Measurements from ENCODE around the gene ERAL1.

Gene ERAL1

GRCh38 chr17:28880572-28880945, 25.7 kb downstream of the ERAL1 start:
- no peak for DNase-seq

DNA sequence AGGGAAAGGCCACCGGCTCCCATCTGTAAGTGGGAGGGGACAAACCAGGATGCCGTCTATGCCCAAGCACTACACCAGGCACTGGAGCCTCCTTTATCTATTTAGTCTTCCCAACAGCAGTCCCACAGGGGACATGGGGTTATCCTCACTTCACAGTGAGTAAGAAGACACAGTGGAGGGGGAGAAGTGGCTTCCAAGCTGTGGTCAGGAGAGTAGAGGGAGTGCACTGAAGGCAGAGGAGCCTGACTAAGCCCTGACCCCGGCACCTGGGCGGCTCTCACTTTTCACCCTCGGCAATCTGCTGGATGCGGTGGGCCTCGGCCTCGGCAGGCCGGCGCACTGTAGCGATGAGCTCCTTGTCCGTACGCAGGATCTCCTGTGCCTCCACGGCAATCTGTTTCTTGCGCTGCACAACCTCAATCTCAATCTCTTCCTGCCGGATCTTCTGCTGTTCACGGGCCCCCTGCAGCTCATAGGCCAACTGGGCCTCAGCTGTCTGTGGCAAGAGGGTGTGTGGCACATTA, 26.8 kb downstream of the ERAL1 start:
- no peak for DNase-seq

- DNase-seq, result no peak
Measured at GRCh38 chr17:28882154-28882895, 27.5 kb downstream of the ERAL1 start.

DNA sequence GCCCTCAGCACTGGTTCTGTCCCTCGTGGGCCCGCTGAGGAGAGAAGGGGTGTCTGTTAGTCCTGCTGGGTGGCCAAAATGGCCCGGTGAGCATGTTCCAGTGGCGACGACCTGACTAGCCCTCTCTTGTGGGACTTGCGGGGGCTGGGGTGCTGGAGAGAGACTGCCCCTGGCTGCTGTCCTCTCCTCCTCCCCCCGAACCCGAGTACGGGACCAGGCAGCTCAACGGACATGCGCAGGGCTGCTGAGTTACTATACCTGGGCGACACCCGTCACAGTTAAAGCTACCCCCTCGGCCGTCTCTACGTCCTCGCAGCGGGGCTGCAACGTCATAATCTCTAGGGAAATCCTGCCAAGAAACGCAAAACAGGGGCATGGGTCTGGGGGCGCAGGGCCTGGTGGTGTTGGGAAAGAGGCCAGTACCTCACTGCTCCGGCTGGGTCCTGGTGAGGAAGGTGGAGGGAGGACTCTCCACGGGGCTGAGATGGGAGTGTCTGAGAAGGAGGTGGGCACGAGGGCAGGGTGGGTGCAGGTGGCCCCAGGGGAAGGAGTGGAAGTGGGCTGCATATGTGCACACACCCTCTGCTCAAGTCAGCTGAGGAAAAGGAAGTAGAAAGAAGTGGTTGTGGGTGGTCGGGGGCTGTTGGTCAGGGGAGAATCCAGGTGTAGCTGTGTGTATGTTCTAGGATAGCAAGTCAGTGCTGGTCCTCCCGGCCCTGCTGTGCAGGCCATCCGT, 29.3 kb downstream of the ERAL1 start:
- no peak for DNase-seq

- no peak for DNase-seq
Measured at GRCh38 chr17:28885363-28885762, 30.5 kb downstream of the ERAL1 start.

- no peak for DNase-seq
Measured at GRCh38 chr17:28885951-28886350, 31.1 kb downstream of the ERAL1 start.

DNA sequence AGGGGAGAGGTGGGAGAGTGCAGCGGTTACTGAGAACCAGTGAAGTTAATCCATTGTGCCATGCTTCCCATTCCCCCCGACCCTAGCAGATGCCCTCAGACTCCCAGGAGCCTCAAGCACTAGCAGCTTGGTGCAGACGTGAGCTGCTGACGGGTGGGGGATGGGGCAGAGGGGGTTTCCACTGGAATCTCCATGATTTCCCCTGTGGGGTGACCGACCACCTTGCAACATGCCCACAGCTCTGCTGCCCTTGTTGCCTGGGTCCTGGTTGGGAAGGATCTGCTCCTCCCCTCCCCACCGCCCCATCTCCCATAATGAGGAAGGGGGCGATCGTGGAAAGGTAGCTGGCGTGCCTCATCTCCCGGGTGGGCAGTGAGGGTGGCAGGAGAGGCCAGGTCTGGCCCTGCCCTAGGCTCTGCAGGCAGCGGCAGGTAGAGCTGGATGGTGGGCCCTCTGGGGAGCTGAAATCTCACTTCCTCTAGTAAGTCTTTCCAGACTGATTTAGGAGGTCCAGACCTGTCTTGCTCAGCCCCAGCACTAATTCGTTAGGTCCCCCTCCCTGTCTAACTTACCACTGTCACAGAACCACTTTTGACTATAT, 33.2 kb downstream of the ERAL1 start:
- DNase-seq, result no peak

DNA sequence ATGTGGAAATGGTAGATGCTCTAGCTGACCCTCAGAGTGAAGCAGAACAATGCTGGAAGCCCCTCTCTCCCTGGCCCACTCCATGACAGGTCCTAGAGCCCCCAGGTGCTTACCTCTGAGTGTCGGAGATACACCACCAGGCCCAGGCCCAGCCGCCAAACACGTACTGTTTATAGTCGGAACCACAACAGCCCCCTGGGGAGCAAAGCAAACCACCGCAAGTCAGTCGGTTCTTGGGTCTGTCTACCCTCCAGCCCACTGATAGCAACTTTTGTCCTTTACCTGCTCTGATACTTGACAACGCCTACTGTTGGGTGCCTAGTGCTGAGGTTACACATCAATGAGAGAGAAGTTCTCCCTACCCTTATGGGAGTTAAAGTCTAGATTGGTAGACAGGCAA, 34.0 kb downstream of the ERAL1 start:
- no peak for DNase-seq

DNA sequence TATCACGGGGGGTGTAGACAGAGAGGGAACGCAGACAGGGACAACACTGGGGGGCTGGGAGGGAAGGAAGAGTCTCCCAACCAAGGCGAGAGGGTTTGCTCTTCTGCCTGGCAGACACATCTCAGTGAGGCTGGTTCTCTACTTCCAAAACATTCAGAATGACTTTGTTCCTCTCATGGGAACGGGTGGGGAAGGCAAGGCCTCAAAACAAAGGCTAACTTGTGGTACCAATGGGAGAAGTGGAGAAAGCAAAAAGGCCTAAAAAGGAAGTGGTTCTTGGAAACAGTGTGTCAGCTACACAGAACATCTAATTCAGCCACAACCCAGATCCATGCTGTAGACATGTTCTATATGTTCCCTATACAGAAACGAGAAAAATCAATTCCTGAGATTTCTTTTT, 35.2 kb downstream of the ERAL1 start:
- DNase-seq, result no peak

DNA sequence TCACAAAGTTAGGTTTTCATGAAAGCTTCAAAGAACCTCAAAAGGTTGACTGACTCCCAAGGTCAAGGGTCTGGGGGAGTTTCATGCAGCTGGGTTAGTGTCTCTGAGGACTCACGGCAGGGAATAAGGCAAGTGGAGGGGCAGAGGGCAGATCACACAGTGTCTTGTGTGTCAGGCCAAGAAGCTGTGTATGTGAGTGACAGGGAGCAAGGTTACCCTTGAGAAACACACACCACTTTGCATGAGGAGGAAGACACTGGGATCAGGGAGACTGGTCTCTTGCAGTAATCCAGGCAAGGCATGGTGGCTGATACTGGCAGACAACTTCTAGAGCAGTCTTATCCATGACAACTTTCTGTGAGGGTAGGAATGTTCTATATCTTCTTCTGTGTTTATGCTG, 36.4 kb downstream of the ERAL1 start:
- no peak for DNase-seq

GRCh38 chr17:28892024-28892423, 37.2 kb downstream of the ERAL1 start:
- no peak for DNase-seq

DNA sequence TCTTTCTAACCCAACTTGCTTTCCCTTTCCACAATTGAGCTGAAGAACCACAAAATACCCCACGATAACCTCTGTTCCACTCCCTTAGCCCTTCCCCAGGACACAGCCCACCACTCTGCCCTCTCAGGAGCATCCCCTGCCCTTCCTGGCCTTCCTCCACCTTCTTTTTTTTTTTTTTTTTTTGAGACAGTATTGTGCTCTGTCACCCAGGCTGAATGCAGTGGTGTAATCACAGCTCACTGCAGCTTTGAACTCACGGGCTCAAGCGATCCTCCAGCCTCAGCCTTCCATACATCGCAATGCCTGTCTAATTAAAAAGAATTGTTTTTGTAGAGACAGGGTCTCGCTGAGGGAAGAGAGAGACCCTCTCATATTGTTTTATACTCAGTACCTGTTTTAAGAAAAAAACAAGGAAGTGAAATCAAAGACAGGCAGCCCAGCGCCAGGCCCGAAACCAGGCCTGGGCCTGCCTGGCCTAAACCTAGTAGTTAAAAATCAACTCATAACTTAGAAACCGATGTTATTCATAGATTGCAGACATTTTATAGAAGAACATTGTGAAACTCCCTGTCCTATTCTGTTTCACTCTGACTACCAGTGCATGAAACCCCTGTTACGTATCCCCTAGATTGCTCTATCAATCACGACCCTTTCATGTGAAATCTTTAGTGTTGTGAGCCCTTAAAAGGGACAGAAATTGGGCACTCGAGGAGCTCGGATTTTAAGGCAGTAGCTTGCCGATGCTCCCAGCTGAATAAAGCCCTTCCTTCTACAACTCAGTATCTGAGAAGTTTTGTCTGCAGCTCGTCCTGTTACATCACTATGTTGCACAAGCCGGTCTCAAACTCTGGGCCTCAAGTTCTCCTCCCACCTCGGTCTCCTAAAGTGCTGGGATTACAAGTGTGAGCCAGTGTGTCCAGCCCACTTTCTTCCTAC, 38.7 kb downstream of the ERAL1 start:
- peak; percentile 54 for DNase-seq

DNA sequence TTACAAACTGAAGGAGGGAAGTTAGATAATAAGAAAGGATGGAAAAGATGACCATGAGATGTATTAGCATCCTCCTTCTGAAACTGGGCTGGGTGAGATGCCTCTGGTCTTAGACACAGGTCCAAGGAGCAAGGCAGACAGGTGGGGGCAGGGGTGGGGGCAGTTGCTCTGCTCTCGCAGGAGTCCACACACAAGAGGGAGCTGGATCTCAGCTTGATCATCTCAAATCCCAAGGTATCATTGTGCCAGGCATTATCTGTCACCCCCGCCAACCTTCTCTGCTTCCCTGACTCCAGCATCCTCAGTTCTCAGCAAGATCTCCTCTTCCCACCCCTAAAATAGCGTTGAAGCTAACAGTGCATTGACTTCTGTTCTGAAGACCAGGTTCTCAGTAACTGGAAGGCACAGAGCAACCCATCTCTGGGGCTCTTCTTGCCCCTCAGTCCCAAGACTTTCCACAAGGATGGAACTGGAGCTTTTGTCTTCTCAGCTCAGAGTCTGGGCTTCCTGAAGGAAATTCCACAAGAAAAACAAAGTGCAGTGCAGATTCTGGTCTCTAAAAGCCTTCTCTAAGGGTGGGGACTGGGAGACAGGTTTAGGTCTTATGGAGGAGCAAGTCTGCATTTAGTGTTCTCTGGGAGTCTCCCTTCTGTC, 41.1 kb downstream of the ERAL1 start:
- no peak for DNase-seq

- DNase-seq, result no peak
Measured at GRCh38 chr17:28896491-28896883, 41.7 kb downstream of the ERAL1 start.

GRCh38 chr17:28896884-28897768, 42.3 kb downstream of the ERAL1 start, which contains the start of gene FLOT2:
Gene FLOT2, minus strand, starts transcription at chr17:28897733. Its CDS starts 159 bp downstream, at chr17:28897574.
- DNase-seq, result peak; percentile 76

DNA sequence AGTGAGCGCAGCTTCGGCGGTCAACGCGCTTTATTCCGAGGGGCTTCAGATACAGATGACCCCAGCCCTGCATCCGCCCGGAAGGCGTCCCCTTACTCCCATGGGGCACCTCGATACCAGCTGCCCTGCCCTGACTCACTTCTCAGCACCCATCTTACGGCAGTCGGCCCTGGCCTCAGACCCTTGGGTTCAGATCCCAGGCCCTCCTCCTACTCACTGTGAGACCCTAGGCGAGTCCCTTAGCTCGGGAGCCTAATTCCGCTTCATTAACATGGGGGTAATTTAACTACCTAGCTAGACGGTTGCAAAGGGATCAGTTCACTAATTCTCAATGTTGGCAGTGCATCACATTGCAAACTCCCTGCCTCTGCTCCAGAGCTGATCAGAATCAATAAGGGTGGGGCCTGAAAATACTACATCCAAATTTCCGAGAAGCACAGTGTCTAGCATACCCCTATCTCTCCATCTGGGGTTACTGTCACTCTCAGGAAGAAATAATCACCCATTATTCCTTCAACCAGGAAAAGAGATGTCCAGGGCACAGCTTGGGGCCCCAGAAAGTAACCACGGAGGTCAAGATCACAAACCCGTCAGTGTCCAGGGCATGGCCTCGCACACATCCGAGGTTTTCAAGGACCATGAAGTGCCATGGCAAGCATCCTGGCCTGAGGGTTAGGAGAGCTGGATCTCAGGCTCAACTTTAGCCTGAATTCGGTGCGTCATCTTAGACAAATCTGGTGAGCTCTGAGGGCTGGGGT, 43.1 kb downstream of the ERAL1 start:
- DNase-seq, result no peak

GRCh38 chr17:28898527-28898955, 43.7 kb downstream of the ERAL1 start:
- DNase-seq, result no peak

DNA sequence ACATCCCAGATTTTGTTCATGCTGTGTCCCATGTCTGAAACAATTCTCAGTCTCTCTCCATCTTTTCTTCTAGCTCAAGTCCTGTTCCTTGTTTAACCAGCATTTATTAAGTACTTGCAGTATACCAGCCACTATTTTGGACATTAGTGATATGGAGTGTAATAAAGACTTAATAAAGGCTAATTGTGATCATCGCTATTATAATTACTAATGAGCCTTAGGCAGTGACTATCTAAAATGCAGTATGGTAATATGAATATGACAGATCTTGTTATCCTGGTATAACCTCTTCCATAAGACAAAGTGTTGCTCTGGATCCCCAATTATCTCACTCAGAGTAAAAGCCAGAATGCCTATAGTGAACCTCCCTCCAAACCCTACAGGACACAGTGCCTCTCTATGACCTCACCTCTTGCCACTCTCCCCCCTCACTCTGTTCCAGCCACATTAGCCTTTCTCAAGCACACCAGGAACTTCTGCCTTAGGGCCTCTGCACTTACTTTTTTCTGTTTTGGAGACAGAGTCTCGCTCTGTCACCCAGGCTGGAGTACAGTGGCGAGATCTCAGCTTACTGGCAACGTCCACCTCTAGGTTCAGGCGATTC, 44.5 kb downstream of the ERAL1 start:
- no peak for DNase-seq

GRCh38 chr17:28900986-28901726, 46.3 kb downstream of the ERAL1 start:
- no peak for DNase-seq

All from stimulated activated CD8-positive, alpha-beta memory T cell treated with anti-CD3 and anti-CD28 coated beads, Interleukin-4, amount 100 ng/mL, for 48 hours (primary cell).